Measurements from ENCODE around the gene SYMPK.

DNA sequence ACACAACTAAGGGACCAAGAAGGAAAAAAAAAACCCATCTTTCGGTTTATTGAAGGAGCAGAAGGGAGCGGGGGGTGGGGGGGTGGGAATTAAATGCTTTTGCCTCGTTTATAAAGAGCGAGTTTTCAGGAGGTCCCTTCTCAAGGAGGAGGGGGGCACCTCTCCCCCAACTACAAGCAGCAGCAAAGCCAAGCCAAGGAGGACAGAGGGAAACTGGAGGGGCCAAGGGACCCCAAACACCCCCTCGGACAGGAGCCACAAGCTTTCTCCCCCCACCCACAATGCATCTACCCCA lies 20.6 kb upstream of the SYMPK start:
- TF ChIP-seq CTCF (IDR thresholded peaks at IDR 0.05; ENCODE audit: insufficient read depth, low read length): no peak
- TF ChIP-seq GABPA (IDR thresholded peaks at IDR 0.05; ENCODE audit: low read depth): no peak
- TF ChIP-seq, protein P1, sequence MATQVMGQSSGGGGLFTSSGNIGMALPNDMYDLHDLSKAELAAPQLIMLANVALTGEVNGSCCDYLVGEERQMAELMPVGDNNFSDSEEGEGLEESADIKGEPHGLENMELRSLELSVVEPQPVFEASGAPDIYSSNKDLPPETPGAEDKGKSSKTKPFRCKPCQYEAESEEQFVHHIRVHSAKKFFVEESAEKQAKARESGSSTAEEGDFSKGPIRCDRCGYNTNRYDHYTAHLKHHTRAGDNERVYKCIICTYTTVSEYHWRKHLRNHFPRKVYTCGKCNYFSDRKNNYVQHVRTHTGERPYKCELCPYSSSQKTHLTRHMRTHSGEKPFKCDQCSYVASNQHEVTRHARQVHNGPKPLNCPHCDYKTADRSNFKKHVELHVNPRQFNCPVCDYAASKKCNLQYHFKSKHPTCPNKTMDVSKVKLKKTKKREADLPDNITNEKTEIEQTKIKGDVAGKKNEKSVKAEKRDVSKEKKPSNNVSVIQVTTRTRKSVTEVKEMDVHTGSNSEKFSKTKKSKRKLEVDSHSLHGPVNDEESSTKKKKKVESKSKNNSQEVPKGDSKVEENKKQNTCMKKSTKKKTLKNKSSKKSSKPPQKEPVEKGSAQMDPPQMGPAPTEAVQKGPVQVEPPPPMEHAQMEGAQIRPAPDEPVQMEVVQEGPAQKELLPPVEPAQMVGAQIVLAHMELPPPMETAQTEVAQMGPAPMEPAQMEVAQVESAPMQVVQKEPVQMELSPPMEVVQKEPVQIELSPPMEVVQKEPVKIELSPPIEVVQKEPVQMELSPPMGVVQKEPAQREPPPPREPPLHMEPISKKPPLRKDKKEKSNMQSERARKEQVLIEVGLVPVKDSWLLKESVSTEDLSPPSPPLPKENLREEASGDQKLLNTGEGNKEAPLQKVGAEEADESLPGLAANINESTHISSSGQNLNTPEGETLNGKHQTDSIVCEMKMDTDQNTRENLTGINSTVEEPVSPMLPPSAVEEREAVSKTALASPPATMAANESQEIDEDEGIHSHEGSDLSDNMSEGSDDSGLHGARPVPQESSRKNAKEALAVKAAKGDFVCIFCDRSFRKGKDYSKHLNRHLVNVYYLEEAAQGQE (IDR thresholded peaks at IDR 0.05; ENCODE audit: insufficient replicate concordance, low read depth): no peak
- TF ChIP-seq POLR2AphosphoS5 (IDR thresholded peaks at IDR 0.05; ENCODE audit: low read depth): no peak
- no peak for TF ChIP-seq SPI1 (IDR thresholded peaks at IDR 0.05; ENCODE audit: borderline replicate concordance, low read depth)

Data from HL-60 (cell line).